ENCODE data around the gene HS1BP3.

The HS1BP3 gene

GRCh38 chr2:20574423-20574911 lies 76.4 kb downstream of the HS1BP3 start:
- no peak overlapping the region for H3K4me3 ChIP-seq (ENCODE audit: low read depth, low read length)

- H3K4me3 ChIP-seq (ENCODE audit: low read depth, low read length) = no peak overlapping the region
Measured at GRCh38 chr2:20573620-20574422, 77.1 kb downstream of the HS1BP3 start.

GRCh38 chr2:20572221-20572620 lies 78.7 kb downstream of the HS1BP3 start:
- H3K4me3 ChIP-seq (ENCODE audit: low read depth, low read length) = no peak overlapping the region

- no peak overlapping the region for H3K4me3 ChIP-seq (ENCODE audit: low read depth, low read length)
Measured at GRCh38 chr2:20571644-20572215, 79.2 kb downstream of the HS1BP3 start.

GRCh38 chr2:20571231-20571630 lies 79.7 kb downstream of the HS1BP3 start:
- H3K4me3 ChIP-seq (ENCODE audit: low read depth, low read length) = no peak overlapping the region

- no peak overlapping the region for H3K4me3 ChIP-seq (ENCODE audit: low read depth, low read length)
Measured at GRCh38 chr2:20570249-20570648, 80.6 kb downstream of the HS1BP3 start.

GRCh38 chr2:20569464-20570223 lies 81.3 kb downstream of the HS1BP3 start:
- H3K4me3 ChIP-seq (ENCODE audit: low read depth, low read length) = no peak overlapping the region

- no peak overlapping the region for H3K4me3 ChIP-seq (ENCODE audit: low read depth, low read length)
Measured at GRCh38 chr2:20568501-20569463, 82.1 kb downstream of the HS1BP3 start.

GRCh38 chr2:20567926-20568179 lies 83.0 kb downstream of the HS1BP3 start:
- no peak overlapping the region for H3K4me3 ChIP-seq (ENCODE audit: low read depth, low read length)

Data from iPS-11a (cell line).